HFF-Myc (cell line): ENCODE results near the gene MAPK12.
A peak's percentile ranks its signal among the peaks of the same experiment; 100 is the strongest.

Experiments used
- DNase-seq: peaks from one replicate; pipeline ENCODE4 v3.0.0-alpha.2; 2011; ENCODE audit warnings: low read depth; ENCODE audit errors: extremely low read depth
- H3K4me3 ChIP-seq: replicated peaks from 2 replicates; pipeline ENCODE4 v1.5.1; 2011; ENCODE audit warnings: low read depth, mild to moderate bottlenecking, control low read depth, low read length
- TF ChIP-seq, protein P1 (sequence below): IDR thresholded peaks from 2 replicates; pipeline ENCODE4 v1.5.1; 2012; ENCODE audit warnings: mild to moderate bottlenecking, low read depth, low read length, control low read depth; ENCODE audit errors: missing control alignments

MAPK12 gene

DNA sequence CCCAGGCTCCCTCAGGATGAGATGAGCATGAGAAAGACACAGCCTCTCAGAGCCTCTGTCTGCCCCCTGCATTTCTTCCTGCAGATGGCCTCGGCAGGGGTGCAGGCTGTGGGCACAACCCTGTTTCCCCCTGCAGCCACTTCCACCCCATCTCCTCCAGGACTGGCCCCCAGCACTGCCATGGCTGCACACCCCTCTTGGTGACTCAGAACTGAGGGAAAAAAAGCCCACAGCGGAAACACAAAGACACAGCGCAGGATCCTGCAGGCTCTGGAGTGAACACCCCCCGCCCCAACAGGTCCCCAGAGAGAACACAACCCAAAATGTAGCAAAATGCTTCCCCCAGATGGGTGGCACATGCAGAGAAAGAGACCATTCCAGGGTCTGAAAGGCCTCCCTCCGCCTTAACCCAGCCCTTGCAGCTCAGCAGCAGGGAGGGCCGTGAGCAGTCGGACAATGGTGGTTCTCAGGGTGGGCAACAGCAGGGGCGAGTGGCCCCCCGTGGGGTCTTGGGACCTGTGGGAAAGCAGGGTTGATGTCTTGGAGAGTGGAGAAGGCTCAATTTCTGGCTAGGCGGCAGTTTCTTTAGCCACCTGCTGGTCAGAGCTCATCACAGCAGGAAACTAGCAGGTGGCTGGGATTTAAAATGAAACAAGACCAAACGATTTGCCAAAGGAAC, 24.6 kb downstream of the MAPK12 start:
- TF ChIP-seq, protein P1, sequence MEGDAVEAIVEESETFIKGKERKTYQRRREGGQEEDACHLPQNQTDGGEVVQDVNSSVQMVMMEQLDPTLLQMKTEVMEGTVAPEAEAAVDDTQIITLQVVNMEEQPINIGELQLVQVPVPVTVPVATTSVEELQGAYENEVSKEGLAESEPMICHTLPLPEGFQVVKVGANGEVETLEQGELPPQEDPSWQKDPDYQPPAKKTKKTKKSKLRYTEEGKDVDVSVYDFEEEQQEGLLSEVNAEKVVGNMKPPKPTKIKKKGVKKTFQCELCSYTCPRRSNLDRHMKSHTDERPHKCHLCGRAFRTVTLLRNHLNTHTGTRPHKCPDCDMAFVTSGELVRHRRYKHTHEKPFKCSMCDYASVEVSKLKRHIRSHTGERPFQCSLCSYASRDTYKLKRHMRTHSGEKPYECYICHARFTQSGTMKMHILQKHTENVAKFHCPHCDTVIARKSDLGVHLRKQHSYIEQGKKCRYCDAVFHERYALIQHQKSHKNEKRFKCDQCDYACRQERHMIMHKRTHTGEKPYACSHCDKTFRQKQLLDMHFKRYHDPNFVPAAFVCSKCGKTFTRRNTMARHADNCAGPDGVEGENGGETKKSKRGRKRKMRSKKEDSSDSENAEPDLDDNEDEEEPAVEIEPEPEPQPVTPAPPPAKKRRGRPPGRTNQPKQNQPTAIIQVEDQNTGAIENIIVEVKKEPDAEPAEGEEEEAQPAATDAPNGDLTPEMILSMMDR, result peak; percentile 51
- H3K4me3 ChIP-seq, result no peak overlapping the region
- DNase-seq, result no peak

DNA sequence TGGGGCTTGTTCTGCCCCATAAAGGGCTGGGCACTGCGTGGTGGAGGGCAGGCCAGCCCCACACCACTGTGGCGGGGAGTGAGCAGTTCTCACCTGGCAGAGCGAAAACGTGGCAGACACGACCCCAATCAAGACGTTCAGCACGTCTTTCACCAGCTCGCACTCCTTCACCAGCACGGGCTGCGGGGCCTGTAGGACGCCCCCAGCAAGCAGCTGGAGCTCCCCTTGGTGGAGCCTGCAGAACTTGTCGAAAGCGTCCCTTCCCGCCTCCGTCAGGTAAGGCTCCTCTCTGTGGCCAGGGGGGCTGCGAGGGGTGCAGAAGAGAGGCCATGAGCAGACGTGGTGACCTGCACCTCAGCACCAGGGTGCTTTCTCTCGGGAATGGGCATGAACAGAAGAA, 28.3 kb downstream of the MAPK12 start:
- TF ChIP-seq, protein P1, result no peak
- no peak for DNase-seq
- H3K4me3 ChIP-seq, result no peak overlapping the region

DNA sequence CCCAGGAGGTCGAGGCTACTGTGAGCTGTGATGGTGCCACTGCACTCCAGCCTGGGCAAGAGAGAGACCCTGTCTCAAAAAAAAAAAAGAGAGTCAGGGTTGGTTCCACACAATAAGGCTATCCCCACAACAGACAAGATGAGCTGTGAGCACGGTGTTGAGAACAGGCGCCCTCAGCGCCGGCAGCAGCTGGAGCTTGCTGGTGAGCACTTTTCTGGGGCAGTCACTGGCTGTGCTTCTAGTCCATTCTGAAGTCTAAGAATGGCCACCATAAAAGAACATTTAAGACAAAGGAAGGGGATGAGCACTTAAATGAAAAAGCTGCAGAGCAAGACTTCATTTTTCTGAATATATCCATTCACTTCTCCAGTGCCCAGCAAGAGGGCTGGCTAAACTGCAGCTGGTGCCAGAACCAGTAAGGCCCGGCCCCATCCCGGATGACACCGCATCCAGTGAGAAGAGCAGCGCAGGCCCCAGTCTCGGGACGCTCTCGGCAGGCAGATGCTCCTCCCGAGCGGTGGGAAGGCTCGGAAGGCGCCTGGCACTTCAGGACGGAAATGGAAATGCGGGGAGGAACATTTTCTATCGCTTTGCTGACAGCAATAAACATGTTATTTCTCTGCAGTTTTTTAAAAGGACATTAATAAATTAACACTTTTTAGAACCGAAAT, 28.9 kb downstream of the MAPK12 start:
- TF ChIP-seq, protein P1, result no peak
- H3K4me3 ChIP-seq, result no peak overlapping the region
- no peak for DNase-seq

DNA sequence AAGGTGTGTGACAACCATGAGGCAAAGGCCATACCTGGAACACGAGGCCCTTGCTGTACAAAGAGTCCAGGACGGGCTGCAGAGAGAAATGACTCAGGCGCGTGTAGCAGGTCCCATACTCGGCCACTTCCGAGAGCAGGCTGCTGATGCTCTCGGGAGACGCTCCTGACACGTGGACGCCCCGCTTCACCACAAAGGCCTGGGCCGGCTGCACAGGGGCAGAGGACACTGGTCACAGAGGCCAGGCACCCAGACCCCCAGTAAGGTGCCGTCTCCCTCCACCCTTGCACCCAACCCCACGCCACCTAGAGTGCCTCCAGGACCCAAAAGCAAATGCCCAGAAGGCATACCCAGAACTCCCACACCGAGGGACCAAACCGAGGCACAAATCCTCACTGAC, 32.1 kb downstream of the MAPK12 start:
- TF ChIP-seq, protein P1, result no peak
- no peak overlapping the region for H3K4me3 ChIP-seq
- DNase-seq, result no peak

DNA sequence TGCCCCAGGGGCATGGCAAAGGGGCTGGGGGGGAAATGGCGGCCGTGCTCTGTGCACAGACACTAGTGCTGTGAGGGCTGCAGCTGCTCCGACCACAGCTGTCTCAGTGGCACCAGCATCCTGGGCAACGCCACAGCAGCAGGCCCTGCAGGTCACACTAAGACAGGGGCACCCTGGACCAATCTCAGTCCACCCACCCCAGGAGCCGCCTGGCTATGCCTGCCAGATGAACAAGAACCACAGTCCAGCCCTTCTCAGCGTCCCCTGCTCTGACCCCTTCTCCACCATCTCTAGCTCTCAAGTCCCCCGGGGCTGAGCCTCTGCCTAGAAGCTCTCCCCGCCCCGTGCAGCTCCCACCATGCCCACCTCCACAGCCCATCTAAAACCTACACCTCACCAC, 33.1 kb downstream of the MAPK12 start:
- TF ChIP-seq, protein P1, result no peak
- no peak for DNase-seq
- H3K4me3 ChIP-seq, result no peak overlapping the region

DNA sequence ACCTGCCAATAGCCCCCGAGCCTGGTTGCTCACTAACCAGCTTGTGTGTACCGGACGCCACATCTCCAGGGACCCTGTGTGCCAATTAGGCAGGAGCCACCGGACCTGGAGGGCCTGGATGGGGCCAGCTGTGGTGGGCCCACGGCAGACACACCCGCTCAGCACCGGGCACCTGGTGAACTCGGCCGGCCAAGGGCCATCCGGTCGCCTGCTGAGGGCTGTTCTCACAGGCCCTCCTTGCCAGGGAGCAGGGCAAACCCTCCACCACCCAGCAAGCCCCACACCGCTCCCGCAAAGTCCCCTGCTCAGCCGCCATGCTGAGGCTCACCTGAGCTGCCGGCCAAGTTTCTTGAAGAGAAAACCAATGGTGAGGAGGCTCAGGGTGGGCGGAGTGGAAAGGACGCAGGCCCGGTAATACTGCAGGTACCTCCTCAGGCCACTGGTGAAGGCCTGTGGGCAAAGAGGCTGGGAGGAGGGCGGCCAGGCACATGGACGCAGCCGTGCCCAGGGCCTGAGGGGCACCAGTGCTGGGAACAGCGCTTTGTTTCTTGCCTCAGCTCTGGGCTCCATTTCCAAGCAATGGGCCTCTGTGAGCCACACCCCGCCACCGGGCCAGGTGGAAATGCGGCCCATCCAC, 33.8 kb downstream of the MAPK12 start:
- H3K4me3 ChIP-seq, result no peak overlapping the region
- TF ChIP-seq, protein P1, result no peak
- no peak for DNase-seq
